Endothelial cell (in vitro differentiated cells): ENCODE results near the gene P4HA3. TPM values are rescaled to one million over a fixed set of nuclear protein-coding genes. Genes with fewer than 3 reads are reported as not detected.

ENCODE experiments used
- DNase-seq: peaks from one replicate; pipeline ENCODE4 v3.0.0; 2021; ENCODE audit warnings: low spot score
- H3K27ac Mint-ChIP-seq: one replicate; pipeline ENCODE4 v1.8.0; 2021; ENCODE audit warnings: mixed read lengths, inconsistent platforms; ENCODE audit not compliant: unreplicated experiment
- H3K27me3 Mint-ChIP-seq: one replicate; pipeline ENCODE4 v1.8.0; 2021; ENCODE audit warnings: mild to moderate bottlenecking, moderate library complexity, mixed read lengths, inconsistent platforms; ENCODE audit not compliant: unreplicated experiment
- H3K36me3 Mint-ChIP-seq: one replicate; pipeline ENCODE4 v1.8.0; 2021; ENCODE audit warnings: mild to moderate bottlenecking, low read depth, mixed read lengths, inconsistent platforms; ENCODE audit not compliant: unreplicated experiment
- H3K4me1 Mint-ChIP-seq: one replicate; pipeline ENCODE4 v1.8.0; 2021; ENCODE audit warnings: mild to moderate bottlenecking, mixed read lengths, inconsistent platforms; ENCODE audit not compliant: unreplicated experiment
- H3K4me3 Mint-ChIP-seq: one replicate; pipeline ENCODE4 v1.8.0; 2021; ENCODE audit warnings: mild to moderate bottlenecking, mixed read lengths, inconsistent platforms; ENCODE audit not compliant: unreplicated experiment
- H3K9me3 Mint-ChIP-seq: one replicate; pipeline ENCODE4 v1.8.0; 2021; ENCODE audit warnings: mixed read lengths, inconsistent platforms; ENCODE audit not compliant: unreplicated experiment
- total RNA-seq: library from RNA; stranded (reverse); fragmentation: NEBNext Ultra II Directional; extraction: Animal tissue kit (Norgen Biotek cat#: 25700); gene quantifications from one replicate; pipeline ENCODE4 v1.2.1, GENCODE V29; 2021; ENCODE audit not compliant: unreplicated experiment
- TF ChIP-seq, protein P1 (sequence below): fragments of 200-600 bp; sonication (generic); IDR thresholded peaks from one replicate; pipeline ENCODE4 v1.5.0; 2021; ENCODE audit warnings: antibody characterized with exemption; ENCODE audit not compliant: unreplicated experiment

The P4HA3 gene
- total RNA-seq, 1 donor from 2014 or later = 0.64 TPM

DNA sequence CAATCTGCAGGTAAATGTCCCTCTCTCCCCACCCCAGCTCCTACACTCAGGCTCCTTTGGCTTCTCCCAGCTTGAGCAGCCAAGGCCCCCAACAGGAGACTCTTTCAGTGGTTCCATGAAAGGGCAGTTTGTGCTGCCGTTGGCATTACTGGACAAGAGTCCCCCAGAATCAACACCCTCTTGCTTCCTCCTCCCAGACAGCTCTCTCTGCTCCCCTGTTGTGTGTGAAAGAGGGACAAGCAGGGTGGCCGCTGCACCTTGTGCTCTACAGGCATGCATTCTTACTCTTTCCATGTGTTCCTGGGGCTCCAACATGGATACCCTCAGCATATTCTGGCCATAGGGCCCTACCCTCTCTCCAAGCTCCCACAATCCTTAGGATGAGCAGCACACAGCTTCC is 48.7 kb downstream of the P4HA3 start:
- Mint-ChIP-seq H3K36me3 (no peaks in the 10 kb centered on the region), H3K27me3 (peaks cover 3% of the 10 kb centered on the region)

DNA sequence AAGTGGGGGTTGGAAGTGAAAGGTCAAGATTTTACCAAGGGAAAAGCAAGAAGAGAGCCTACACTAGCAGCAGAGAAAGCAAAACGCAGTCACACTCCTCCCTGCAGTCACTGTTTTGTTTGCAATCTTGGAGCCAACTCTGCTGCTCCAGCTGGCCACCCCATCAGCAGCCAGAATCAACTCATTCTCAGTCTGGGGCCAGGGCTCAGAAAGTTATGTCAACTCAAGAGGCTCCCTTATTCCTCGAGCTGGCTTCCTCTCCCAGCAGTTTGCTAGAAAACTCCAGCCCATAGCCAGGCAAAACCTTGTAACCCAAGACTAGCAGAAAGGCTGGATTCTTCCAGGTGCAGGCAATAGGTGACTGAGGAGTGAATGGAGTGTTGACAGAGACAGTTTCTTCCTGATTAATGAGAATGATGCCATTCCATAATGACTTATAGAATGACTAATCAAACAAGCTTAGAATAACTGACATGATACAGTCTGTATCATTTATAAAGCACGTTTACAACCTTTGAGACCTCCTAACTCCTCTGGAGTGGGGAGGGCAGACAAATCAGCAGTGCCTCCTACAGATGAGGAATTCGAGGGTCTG is 53.4 kb downstream of the P4HA3 start:
- Mint-ChIP-seq H3K4me1 (peaks cover 9% of the 10 kb centered on the region), H3K27ac (no peak overlapping the region), H3K9me3 (no peaks in the 10 kb centered on the region), H3K27me3 (peaks cover 1% of the 10 kb centered on the region), H3K36me3 (peaks cover 17% of the 10 kb centered on the region), H3K4me3 (no peak overlapping the region)
- no peak for DNase-seq
- TF ChIP-seq, protein P1, sequence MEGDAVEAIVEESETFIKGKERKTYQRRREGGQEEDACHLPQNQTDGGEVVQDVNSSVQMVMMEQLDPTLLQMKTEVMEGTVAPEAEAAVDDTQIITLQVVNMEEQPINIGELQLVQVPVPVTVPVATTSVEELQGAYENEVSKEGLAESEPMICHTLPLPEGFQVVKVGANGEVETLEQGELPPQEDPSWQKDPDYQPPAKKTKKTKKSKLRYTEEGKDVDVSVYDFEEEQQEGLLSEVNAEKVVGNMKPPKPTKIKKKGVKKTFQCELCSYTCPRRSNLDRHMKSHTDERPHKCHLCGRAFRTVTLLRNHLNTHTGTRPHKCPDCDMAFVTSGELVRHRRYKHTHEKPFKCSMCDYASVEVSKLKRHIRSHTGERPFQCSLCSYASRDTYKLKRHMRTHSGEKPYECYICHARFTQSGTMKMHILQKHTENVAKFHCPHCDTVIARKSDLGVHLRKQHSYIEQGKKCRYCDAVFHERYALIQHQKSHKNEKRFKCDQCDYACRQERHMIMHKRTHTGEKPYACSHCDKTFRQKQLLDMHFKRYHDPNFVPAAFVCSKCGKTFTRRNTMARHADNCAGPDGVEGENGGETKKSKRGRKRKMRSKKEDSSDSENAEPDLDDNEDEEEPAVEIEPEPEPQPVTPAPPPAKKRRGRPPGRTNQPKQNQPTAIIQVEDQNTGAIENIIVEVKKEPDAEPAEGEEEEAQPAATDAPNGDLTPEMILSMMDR = no peak

More for the DNA sequence above, 48.7 kb downstream of the P4HA3 start:
- DNase-seq = no peak
- TF ChIP-seq, protein P1 = no peak
- H3K4me3 Mint-ChIP-seq = no peak overlapping the region
- H3K27ac Mint-ChIP-seq = no peak overlapping the region
- no peaks in the 10 kb centered on the region for H3K4me1 Mint-ChIP-seq
- no peaks in the 10 kb centered on the region for H3K9me3 Mint-ChIP-seq

DNA sequence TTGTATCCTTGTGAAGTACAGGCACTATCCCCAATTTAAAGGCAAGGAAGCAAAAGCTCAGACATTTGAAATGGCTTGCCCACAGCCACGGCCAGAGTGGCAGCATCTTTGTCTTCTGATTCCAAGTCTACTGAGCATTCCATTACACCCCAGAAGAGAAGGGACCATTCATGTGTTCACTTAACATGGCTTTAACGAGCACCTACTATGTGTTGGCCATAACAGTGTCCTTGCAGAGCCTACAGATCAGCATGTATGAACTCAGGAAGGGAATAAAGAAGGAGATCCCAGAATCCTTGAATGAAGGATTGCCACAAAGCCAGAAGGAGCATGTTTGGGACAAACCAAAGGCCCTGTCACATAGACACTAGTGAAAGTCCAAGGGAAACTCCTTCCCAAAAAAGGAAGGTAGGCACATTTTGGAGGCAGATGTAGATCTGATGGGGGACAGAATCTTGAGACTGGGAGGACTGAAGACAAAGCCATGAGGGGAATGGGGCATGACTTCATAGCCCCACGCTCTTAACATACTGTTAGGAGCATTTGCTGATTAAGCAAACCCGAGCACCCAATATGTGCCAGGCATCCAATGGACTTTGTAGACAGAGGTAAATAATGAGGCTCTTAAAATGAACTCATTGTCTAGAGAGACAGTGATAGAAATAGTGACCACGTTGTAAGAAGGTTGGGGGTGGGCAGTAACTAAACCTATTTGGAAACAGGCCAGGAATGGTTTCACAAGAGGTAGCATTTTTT is 54.9 kb downstream of the P4HA3 start:
- DNase-seq = no peak
- peaks cover 17% of the 10 kb centered on the region for H3K36me3 Mint-ChIP-seq
- H3K27ac Mint-ChIP-seq = no peak overlapping the region
- TF ChIP-seq, protein P1 = no peak
- H3K27me3 Mint-ChIP-seq = no peaks in the 10 kb centered on the region
- peaks cover 9% of the 10 kb centered on the region for H3K4me1 Mint-ChIP-seq
- no peak overlapping the region for H3K4me3 Mint-ChIP-seq
- H3K9me3 Mint-ChIP-seq = no peaks in the 10 kb centered on the region

DNA sequence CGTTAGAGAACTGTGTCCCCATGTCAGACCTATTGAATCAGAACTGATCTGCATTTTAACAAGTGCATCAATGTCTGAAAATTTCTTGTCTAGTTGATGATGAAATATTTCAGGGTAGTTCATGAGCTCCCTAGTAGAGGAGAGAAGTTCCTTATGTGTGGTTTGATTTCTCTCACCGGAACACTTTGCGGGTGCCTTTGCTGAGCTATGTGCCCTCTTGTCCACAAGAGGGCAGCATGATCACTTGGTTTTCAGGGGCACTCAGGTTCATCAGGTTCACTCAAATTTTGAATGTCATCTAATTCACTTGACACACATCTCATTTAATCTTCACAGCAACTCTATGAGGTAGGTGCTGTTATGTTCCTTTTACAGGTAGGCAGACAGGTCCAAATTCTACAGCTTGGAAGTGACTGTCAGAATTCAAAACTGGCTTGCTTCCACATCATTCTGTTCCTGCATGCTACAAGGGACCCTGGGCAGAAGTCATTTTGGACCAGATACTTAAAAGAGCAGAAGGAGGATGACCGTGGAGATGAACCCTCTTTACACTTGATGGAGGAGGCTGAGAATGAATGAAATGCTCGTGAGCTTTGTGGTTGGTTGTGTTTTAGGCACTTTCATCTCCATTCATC is 55.6 kb downstream of the P4HA3 start:
- peak; percentile 55 for DNase-seq
- Mint-ChIP-seq H3K36me3 (peaks cover 20% of the 10 kb centered on the region), H3K27ac (no peak overlapping the region), H3K9me3 (no peaks in the 10 kb centered on the region), H3K27me3 (no peaks in the 10 kb centered on the region), H3K4me3 (no peak overlapping the region), H3K4me1 (peaks cover 9% of the 10 kb centered on the region)
- TF ChIP-seq, protein P1 = peak; percentile 85

DNA sequence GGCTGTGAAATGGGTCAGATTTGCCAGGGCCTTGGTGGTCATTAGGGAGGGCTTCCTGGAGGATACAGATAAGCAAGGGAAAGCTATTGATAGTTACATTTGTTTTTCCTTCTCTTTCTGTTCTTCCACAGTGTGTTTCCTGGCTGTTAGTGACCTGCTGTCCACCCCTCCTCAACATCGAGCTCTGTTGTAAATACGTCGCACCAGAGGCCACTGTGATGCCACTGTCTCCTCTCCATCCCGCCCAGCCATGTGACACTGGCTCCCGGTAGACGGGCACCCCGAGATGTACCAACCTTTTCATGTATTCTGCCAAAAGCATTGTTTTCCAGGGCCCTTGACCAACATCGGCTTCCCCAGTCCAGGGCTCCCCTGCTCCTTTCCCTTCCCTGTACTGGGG is 58.1 kb downstream of the P4HA3 start:
- peaks cover 32% of the 10 kb centered on the region for H3K36me3 Mint-ChIP-seq
- H3K4me1 Mint-ChIP-seq = peaks cover 9% of the 10 kb centered on the region
- H3K4me3 Mint-ChIP-seq = no peak overlapping the region
- H3K9me3 Mint-ChIP-seq = no peaks in the 10 kb centered on the region
- TF ChIP-seq, protein P1 = no peak
- H3K27ac Mint-ChIP-seq = no peak overlapping the region
- no peak for DNase-seq
- no peaks in the 10 kb centered on the region for H3K27me3 Mint-ChIP-seq
